GM18505 (cell line): ENCODE data around the gene CCT5.
"Not testable (repeated sequence)": the region's sequence is repeated elsewhere in the genome, so short reads cannot be mapped to it uniquely, and the experiment has no call there.

ENCODE experiments used
- ATAC-seq: cut with Tn5 transposase; IDR thresholded peaks from one replicate; pipeline ENCODE4 v1.9.1; 2021; ENCODE audit not compliant: unreplicated experiment
- POLR2A ChIP-seq: IDR thresholded peaks from 4 replicates; pipeline ENCODE4 v1.6.1; 2011; ENCODE audit warnings: borderline replicate concordance; ENCODE audit not compliant: insufficient read depth, insufficient read length; ENCODE audit errors: extremely low read depth

The CCT5 gene

DNA sequence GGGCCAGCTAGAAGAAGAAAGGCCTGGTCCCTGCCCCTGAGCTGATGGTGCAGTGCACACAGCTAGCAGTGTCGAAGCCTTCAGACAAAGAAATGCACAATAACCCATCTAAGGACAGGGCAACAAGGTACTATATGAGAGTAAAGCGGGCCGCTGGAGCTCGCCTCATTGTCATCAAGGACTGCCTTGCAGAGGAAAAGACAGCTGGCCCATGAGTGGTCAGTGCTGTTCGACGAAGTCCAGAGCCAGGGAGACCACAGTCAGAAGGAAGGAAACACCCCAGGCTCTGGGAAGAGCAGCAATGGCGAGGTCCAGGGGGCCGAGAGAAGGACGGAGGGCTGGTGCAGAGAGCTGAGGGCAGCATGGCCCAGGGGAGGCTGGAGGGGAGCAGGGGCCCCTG lies 17.7 kb upstream of the CCT5 start:
- no peak for ATAC-seq
- TF ChIP-seq POLR2A = no peak

- ATAC-seq = no peak
- TF ChIP-seq POLR2A = no peak
These were observed 17.1 kb upstream of the CCT5 start for GRCh38 chr5:10233011-10233410.

GRCh38 chr5:10233505-10233904 lies 16.6 kb upstream of the CCT5 start:
- ATAC-seq = no peak
- TF ChIP-seq POLR2A = no peak

DNA sequence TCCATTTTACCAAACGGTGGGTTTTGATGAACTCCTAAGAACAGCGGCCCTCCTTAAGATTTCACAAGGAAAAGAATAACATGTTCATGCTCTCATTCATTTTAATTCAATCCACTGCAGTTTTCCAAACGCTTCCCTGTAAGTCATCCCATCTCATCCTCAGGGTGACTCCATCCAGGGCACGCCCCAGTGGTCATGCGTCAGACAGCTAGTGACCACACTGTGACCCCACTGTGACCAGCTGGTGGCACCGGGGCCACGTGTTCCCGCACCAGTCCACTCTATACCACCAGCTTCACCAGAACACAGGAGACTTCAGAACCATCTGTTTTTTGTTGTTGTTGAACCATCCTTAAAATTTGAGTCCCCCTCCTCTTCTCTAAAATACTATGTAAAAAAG lies 14.7 kb upstream of the CCT5 start:
- no peak for ATAC-seq
- no peak for TF ChIP-seq POLR2A

DNA sequence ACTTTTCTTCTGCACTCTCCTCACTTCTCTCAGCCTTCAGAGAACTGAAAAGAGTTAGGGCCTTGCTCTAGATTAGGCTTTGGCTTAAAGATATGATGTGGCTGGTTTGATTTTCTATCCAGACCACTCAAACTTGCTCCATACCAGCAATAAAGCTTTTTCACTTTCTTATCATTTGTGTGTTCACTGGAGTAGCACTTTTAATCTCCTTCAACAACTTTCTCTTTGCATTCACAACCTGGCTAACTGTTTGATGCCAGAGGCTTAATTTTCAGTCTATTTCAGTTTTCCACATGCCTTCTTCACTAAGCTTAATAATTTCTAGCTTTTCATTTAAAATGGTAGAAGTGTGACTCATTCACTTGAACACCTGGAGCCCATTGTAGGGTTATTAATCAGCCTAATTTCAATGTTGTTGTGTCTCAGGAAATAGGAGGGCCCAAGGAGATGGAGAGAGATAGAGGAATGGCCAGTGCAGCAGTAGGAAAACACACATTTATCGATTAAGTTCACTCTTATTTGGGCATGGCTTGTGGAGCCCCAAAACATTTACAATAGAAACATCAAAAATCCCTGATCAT lies 6.3 kb upstream of the CCT5 start:
- no peak for ATAC-seq
- TF ChIP-seq POLR2A = no peak

DNA sequence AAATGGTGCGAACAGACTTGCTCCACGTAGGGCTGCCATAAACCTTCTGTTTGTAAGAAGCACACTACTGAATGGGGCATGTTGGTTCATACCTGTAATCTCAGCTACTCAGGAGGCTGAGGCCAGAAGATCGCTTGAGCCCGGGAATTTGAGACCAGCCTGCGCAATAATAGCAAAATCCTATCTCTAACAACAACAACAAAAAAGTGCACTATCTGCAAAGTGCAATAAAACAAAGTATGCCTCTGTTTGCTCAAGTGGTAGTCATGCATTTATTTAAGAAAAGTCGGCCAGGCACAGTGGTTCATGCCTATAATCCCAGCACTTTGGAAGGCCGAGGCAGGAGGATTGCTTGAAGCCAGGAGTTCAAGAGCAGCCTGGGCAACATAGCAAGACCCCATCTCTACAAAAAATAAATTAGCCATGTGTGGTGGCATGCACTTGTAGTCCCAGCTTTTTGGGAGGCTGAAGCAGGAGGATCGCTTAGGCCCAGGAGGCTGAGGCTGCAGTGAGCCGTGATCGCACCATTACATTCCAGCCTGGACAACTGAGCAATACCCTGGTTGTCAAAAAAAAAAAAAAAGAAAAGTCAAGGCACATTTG lies 5.6 kb upstream of the CCT5 start:
- ATAC-seq = no peak
- no peak for TF ChIP-seq POLR2A

GRCh38 chr5:10246761-10247160 lies 3.3 kb upstream of the CCT5 start:
- no peak for ATAC-seq
- no peak for TF ChIP-seq POLR2A

GRCh38 chr5:10247217-10247616 lies 2.9 kb upstream of the CCT5 start:
- ATAC-seq = not testable (repeated sequence)

DNA sequence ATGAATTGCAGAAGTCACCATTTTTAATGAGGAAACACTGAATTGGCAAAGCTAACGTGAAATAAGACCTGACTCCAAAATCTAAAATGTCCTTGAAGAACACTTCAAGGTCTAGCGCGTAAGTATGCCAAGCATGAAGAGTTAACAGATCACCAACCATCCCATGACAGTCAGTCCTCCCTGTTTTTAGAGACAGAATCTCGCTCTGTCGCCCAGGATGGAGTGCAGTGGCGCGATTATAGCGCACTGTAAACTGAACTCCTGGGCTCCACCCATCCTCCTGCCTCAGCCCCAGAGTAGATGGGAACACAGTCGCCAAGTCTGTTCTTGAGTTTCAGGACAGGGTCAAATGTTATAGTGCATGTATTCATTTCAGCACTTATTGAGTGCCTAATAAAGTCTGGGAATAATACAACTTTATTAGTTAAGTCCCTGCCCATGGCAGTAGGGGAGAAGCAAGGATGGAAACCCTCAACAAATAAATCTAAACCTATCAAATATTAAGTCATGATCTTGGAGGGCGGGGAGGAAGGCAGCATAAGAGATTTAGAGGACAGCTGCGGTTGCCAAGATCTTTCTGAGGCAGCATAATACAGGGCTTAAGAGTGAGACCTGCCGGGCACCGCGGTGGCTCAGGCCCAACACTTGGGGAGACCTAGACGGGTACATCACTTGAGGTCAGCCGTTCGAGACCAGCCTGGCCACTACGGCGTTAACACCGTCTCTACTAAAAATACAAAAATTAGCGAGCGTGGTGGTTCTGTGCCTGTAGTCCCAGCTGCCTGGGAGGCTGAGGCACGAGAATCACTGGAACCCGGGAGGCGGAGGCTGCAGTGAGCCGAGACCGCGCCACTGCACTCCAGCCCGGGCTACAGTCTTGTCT lies 1.5 kb upstream of the CCT5 start:
- peak; percentile 1 for ATAC-seq
- no peak for TF ChIP-seq POLR2A

GRCh38 chr5:10250806-10251276 lies 761 bp downstream of the CCT5 start:
- ATAC-seq = no peak
- no peak for TF ChIP-seq POLR2A

DNA sequence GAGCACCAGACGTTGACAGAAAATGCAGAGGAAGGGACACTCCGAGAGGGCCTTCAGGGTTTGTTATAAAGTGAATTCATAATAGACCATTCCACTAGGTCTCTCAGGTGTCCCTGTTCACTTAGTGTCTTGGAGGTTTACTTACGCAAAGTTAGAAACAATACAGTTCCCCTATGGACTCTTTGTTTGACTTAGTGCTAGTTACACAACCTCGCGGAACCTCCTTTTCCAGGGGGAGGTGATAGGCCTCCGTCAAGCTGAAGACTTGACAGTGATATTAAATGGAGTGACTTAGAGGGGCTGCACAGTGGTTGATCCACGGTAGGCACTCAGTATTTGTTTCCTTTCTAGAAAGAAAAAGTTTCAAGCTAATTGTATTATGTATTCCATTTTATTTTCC lies 1.3 kb downstream of the CCT5 start:
- no peak for ATAC-seq
- no peak for TF ChIP-seq POLR2A

- no peak for ATAC-seq
- TF ChIP-seq POLR2A = no peak
These were observed 3.3 kb downstream of the CCT5 start for GRCh38 chr5:10253390-10253789.

DNA sequence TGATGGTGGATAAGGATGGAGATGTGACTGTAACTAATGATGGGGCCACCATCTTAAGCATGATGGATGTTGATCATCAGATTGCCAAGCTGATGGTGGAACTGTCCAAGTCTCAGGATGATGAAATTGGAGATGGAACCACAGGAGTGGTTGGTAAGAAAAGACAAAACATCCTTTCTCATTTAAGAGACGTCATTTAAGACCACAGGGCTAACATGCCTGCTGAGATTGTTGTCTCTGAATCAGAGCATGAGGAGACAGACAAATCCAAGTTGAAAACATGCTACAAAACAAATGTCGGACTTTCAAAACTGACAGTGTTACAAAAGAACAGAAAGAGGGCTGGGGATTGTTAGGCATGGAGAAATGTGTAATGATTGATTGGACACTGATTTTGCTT lies 4.6 kb downstream of the CCT5 start:
- no peak for ATAC-seq
- TF ChIP-seq POLR2A = no peak

DNA sequence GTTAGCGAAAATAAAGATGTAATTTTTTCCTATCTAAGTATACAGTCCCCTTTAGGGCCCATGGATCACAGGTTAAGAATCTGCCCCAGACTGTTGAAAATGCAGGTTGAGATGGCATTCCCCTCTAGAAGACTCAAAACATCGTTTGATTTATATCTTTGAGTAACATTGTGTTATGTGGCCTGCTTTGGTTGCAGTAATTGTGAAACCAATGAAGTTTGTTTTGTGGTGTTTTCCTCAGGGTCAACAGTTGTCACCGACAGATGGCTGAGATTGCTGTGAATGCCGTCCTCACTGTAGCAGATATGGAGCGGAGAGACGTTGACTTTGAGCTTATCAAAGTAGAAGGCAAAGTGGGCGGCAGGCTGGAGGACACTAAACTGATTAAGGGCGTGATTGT lies 7.8 kb downstream of the CCT5 start:
- ATAC-seq = no peak
- TF ChIP-seq POLR2A = no peak
